Amygdala (tissue), 56 donors: Measurements from ENCODE around the gene IRF2.
"Not testable (repeated sequence)": the region's sequence is repeated elsewhere in the genome, so short reads cannot be mapped to it uniquely, and the experiment has no call there.

Experiments
- DNase-seq, 56 donors: peaks; one replicate each; lab custom pipeline; 2025; lab: John Stamatoyannopoulos, UW

IRF2 gene

DNA sequence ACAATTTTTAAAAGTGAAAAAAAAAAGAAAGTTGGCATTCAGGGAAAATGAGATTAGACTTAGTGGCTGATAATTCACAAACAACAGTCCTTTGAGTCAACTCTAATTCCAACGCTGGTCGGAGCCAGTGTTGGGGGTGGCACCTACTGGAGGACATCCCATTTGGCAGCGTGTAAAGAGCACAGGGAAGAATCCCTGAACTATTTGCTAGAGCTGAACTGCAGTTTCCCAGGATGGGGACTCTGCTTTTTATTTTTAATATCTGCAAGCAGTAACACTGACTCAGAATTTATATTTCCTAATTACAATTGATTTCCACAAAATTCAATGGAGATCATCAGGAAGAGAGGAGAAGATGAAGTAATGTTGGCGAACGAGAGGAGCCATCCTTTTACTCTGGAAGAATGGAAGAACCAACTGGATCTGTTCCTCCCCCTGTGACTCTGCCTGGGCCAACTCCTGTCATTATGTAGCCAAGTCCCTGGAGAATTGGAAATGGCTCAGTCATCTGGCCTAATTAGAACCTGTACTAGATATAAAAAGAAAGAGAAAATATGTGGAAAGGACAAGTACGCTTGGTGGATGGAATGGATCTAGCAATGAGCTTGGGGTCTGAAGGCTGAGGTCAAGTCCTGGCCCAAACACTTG is 76.7 kb downstream of the IRF2 start:
- peak in 23 of 56 donors; percentile 5 to 64 (median 26) for DNase-seq

DNA sequence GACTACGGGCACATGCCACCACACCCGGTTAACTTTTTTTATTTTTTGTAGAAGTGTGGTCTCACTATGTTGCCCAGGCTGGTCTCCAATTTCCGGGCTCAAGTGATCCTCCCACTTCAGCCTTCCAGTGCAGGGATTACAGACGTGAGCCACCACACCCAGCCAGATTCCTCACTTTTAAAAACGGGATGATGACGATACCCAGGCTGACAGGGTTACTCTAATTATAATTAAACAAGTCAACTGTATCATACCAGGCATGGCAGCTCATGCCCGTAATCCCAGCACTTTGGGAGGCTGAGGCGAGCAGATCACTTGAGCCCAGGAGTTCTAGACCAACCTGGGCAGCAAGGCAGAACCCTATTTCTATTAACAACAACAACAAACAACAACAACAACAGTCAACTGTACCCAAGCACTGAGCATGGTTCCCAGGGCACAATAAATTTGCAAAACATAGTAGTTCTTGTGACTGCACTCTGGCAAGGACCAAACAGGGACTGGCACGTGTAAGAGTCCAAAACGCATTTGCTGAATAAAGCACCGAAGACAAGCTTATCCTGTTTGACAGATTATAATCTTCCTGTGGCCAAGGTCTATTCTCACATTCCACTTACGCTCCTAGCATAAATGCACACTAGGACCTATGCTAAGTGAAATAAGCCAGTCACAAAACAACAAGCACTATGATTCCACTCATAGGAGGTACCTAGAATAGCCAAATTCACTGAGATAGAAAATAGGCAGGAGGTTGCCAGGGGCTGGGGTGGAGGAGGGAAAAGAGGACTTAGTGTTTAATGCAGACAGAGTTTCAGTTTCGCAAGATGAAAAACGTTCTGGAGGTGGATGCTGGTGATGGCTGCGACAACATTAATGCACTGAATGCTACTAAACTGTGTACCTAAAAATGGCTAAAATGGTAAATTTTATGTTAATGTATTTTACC is 77.5 kb downstream of the IRF2 start:
- peak in 1 of 56 donors; percentile 6 for DNase-seq

DNA sequence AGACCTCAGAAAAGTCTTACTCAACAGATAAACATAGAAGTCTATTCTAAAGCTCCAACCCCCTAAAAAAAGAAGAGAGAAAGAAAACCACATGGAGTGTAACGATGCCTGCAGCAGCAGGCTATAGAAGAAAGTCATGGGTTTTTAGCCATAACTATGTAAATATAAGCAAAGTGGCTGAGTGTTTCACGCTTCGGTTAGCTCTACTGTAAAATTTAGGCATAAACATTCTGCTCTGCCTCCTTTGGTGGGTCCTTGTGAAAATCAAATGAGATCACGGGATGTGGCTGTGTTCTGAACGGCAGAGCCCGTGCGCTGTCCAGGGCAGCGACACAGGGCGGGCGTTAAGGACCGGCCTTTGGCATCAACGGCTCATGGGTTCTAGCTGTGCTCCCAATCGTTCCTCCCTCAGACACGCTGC is 78.4 kb downstream of the IRF2 start:
- DNase-seq = no peak

DNA sequence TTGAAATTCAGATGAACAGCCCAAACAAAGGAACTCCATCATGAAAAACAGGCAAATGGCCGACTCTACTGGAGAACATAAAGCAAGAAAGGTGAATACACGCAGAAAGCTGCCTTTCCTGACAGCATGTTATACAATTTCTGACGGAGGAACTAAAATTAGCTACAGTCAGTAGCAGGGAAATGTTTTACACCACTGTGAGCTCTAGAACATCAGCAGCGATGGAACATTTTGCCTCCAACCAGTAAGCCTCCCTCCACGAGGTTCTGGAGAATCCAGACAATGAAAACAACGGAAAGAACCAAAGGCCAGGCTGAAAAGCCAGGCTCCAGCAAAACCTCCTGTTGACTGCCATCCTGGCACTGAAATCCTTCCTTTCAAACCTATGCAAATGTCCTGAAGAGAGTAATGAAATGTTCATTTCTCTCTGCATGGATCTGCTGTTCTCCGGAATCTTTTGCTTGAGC is 78.9 kb downstream of the IRF2 start:
- DNase-seq = peak in 3 of 56 donors; percentile 11 to 31 (median 19)

DNA sequence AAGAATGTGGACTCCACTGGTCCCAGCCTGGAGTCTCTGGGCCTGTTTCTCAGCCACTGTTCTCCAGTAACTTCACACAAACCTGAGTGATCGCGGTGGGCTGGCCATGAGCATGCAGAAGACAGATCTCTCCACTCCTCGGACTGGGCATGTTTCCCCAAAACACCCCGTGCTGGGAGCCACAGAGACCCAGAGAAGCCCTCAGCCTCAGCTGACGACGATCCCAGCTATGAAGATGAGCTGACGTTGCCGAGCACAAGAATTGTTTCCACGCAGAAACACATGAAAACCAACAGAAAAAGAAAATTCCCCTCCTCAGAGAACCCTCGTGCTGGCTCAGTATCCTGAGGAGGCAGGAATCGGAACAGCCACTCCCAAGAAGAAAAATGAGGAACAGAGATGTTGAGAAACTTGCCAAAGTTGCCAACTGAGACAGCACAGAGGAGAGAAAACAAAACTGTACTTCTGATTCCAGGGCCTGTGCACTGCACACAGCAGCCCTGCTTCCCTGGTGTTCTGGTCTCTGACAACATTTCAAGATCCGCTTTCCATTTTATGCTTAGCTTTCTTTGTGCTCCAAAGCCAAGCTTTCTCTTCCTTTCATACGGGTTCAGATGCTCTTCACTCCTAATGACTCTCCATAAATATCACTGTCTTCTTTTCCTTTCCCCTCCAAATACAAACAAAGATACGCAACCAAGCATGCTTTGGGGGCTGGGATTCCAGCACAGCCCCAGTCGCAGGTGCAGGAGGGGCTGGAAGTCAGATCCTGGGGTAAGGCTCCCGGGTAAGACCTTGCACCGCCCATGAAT is 81.4 kb downstream of the IRF2 start:
- peak in 5 of 56 donors; percentile 10 to 48 (median 26) for DNase-seq

DNA sequence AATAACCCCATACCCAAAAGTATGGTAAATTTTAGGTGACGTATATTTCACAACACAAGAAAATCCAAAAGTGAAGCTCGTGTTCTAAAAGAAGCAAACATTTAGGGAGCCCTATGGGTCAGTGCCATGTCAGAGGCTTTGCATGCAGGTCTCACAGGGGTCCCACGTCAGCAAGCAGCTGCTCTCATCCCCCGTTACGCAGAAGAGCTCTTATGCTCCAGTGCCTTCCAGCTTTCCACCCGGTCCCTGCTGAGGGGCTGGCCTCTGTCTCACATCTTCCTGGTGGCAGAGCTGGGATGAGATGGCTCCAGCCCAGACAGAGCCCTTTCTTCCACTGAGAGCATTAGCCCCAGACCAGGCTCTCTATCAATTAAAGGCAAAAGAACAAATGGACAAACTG is 82.0 kb downstream of the IRF2 start:
- DNase-seq = peak in 2 of 56 donors; percentile 29 to 31

DNA sequence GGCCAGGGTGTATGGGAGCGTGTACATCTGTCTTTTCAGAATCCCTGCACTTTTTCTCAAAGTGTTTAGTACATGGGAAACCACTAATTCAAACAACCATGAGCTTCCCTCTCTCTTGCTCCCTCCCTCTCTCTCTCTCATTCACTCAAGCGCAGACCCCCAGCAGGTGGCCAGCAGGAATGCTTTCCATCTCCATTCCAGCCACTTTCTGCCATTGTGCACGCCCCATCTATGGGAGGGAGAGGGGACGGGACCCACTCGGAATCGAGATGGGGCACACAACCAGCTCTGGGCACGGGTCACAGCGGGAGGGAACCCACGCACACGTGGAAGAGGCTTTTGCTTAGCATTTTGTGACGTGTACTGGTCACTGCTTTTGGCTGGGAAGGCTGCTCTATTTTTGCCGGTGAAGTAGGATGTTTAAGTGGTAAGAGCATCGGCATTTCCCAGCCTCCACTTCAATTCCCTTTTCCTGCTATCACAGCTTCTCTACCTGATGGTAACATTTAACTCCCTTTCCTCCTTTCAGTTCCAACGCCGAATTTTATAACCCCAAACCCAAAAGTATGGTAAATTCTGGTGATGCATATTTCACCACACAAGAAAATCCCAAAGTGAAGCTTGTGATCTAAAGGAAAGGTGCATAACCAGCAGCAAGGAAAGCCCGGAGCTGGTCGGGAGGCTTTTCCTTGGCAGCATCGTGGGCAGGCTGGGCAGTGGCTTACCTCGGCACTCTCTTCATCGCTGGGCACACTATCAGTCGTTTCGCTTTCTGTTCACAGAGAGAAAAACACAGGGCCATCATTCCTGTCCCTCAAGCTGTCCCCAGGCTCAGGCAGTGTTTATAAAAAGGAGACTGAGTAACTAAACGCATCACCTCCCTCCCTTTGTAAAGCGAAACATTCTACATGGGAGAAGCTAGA is 84.1 kb downstream of the IRF2 start:
- DNase-seq = no peak

DNA sequence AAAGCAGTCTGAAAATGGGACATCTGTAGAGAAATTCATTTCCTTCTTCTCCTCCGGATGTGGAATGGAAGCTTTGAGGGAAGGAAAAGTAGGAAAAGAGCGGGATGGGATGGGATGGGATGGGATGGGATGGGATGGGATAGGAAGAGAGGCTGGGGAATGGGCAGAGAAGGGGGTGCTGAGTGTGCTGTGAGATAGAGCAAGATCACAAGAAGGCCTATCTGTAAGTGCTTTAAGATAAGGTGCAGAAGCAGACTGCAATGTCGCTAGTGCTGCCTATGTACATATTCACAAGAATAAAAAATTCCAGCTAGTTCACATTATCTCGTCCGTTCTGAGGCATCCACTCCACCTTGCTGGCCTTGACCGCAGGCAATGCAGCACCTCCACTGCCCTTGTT is 86.2 kb downstream of the IRF2 start:
- DNase-seq = no peak

DNA sequence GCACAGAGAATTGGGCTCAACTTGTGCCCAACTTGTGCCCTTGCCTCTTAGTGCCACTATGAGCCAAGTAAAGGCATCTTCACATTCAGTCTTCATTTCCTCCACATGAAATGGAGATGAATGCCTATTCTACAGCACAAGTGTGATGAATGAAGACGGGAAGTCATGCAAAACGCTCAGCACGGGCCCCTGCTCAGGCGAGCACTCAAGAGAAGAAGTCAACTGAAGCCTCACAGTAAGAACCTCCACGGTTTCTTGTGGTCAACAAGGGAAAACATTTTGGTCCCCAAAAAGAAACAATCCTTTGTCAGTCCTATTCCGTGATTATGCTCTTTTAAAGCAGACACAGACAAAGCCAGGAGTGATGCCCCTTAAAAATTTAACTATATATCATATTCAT is 87.0 kb downstream of the IRF2 start:
- no peak for DNase-seq

DNA sequence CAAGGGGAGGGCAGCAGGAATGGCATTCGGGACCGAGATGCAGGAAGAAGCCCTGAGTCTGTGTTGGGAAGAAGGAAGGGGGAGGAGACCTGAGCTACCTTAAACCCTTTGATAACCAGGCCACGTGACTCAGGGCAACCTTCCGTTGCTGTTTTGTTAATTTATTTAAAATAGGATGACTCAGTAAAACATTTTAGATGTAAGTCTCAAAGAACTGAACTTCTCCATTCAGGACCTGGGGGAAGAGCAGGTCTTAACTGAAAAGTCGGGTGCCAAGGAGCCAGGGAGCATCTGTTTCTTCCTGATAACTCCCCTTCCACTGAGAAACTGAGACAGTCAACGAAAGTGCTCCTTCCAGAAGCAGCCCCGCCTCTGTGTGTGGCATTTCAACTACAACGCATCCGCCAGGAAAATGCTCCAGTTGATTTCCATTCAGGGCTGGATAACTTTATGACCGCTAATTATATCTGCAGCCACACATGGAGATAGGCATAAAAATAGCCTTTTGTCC is 88.0 kb downstream of the IRF2 start:
- DNase-seq = no peak

DNA sequence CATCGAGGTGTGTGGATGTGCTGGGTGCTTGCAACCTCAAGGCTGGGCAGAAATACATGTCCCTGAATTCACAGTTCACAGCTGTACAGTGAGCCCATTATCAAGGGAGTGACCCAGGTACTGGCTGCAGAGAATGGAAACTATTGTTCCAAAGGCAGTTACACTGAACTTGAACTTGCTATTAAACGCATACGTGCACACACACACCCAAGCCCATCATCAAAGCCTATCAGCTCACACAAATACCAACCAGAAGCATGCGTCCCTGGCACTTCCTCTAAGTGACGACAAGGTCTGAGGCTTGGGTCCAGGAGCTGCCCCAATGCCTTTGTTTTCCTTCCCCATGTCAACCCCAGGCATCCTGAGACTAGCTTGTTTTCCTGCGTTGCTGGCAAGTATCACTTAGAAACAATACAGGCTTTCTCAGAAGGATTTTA is 88.6 kb downstream of the IRF2 start:
- peak in 13 of 56 donors; percentile 2 to 55 (median 41) for DNase-seq

DNA sequence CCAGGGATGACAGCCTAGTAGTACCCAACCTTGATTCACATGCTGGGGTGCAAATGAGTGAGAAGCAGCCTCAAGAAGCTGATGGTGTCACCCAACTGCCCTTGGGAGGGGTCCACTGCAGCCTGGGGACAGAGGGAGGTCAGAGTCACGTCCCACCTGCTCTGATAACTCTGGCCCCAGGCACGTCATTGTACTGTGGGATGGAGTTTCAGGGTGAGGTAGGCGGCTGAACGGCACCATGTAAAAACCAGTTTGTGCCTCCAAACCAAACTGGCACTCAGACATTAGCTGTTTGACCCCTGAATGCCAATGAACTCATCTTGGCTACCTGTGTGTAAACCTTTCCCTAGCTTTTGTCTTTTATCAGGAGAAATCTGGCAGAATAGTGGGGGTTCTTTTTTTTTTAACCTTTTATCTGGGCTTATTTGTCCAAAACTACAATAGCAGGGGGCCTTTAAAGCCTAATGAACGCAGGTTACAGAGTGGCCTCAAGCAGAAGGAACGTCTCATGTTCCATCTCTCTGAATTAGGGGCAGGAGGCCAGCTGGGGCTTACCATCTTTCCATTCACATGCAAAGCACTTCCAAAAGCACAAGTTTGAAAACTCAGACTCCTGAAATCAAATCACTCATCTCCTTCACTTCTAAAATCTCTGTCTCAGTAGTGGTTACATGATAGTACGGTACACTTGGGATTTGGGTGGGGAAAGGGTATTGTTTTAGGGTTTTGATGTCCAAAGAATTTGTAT is 89.4 kb downstream of the IRF2 start:
- no peak for DNase-seq

DNA sequence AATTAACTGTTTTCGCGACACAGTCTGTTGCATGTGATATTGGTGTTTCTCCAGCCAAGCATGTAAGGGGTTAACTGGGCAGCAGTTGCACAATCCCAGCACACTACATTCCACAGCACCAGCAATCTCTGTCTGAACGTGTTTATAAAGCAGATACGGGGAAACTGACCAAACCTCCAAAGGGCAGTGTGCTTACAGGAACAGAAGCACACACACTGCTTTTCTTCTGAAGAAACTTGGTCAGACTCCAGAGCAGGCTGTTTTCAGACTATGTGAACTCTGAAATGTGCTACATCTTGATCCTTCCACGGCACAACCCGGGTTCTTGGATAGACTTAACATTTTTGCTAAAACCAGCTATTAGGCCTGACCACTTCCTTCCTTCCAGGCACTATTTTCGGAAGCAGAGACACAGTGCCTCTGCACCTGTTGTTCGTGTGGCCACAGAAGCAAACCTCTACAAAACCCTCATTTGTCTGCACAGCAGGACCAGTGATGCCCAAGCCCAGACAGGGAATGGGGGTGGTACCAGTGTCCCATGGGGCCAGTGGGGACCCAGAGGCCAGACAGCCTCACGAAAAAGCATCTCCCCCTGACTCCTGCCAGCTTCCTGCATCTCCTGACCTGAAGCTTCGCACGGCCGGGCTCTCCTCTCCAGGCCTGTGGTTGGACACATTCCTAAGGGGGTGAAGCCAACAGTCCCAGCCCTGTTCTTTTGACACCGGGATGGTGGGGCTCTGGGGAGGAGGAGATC is 90.1 kb downstream of the IRF2 start:
- peak in 5 of 56 donors; percentile 14 to 32 (median 20) for DNase-seq

DNA sequence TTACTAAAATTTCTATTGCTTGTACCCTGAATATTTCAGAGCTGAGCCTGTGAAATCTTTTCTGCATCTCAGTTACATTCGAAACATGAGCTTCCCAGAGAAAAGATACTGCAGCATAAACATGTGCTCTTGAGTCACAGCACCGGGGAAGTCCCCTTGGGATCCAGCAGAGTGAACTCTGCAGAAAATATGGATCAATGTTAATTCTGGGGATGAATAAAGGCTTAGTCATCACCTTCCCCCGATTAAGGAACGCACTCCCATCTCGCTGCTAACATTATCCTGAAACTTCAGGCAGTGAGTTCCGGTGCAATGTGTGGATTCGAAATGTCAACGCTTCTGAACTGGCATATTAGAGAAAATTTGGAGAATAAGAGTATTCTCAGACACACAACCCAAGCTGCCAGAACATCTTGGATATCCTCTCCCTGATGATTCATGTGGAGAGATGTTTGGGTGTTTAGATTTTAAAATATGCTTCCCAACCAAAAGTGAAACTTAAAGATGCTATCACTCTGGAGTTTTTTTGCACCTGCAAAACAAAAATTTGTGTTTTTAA is 90.8 kb downstream of the IRF2 start:
- peak in 1 of 56 donors; percentile 38 for DNase-seq

DNA sequence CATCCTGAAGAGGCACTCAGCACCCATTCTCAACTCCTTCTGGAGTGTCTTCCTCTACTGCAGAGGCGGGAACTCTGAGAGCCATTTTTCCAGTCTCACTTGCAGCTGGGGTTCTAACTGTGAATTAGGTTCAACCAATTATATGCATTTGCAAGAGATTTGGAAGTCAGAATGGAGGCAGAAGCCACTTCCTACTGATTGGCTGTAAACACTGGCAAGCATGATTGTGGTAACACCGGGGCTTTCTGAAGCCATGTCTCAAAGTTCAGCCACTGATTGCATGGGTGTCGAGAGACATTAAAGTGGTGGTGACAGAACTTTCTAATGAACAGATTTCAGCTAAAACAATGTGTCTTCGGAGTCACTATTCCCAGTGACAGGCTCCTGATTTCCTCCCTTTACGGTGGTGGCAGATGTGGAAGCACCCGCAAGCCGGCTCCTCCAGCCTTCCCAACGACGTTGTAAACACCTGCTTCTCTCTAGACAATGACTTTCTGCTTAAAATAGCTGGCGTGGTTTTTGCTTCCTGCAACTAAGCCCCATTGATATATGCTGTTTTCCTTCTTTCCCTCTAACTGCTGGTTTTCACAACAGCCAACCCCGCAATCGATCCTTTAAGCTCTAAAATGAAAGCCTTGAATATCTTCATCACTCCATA is 92.0 kb downstream of the IRF2 start:
- DNase-seq = no peak

DNA sequence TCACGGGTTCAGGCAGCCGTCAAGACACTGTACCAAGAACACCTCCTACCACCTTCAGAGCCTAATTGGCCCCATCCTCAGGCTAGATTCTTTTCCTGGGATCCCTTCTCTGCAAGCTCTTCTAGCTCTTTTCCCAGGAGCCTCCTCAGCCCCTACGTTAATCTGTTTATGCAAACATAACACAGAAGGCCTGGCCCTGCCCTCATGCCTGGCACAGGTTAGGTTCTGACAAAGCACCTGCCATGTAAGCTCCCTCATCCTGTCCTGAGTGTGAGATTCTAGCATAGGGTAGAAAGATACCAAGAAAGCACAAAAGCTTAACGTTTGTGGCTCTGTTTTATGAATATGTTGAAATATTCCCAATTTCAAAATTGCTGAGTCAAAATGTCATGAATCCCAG is 93.6 kb downstream of the IRF2 start:
- no peak for DNase-seq

DNA sequence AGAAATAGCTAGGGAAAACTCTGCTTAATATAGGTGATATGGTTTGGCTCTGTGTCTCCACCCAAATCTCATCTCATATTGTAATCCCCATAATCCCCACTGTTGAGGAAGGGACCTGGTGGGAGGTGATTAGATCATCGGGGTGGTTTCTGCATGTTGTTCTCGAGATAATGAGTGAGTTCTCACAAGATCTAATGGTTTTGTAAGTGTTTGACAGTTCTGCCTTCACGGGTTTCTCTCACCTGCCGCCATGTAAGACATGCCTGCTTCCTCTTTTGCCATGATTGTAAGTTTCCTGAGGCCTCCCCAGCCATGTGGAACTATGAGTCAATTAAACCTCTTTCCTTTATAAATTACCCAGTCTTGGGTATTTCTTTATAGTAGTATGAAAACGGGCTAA is 94.1 kb downstream of the IRF2 start:
- DNase-seq = not testable (repeated sequence)
